Caki2 (cell line): ENCODE data around the gene SMIM33. TPM values are rescaled to one million over a fixed set of nuclear protein-coding genes. Genes with fewer than 3 reads are reported as not detected.
A peak's percentile ranks its signal among the peaks of the same experiment; 100 is the strongest.
"Not testable (repeated sequence)": the region's sequence is repeated elsewhere in the genome, so short reads cannot be mapped to it uniquely, and the experiment has no call there.

ENCODE experiments used
- DNase-seq: peaks from one replicate; pipeline ENCODE4 v3.0.0-alpha.2; 2015; ENCODE audit warnings: low read depth
- in situ Hi-C: cut with HindIII; loops from 2 replicates; pipeline ENCODE4 v1.10.0; 2016; ENCODE audit warnings: low sequenced_read_pairs, low pct_unique_long_range_greater_than_20kb, mixed read lengths
- total RNA-seq: library from RNA; depleted of rRNA; stranded (reverse); fragments of >200 nt; shearing (Covaris generic); gene quantifications from 2 replicates; pipeline ENCODE4 v1.2.3, GENCODE V29; 2014; ENCODE audit warnings: low replicate concordance

The SMIM33 gene
- total RNA-seq, 1 experiment from 2014 or later: not detected

- no peak for DNase-seq
- in situ Hi-C loops: no loop called here
These were observed 5.2 kb downstream of the SMIM33 start for GRCh38 chr5:139475865-139476617.

- in situ Hi-C loops, DNase-seq: not testable (repeated sequence)
These were observed 8.0 kb downstream of the SMIM33 start for GRCh38 chr5:139478657-139479423.

DNA sequence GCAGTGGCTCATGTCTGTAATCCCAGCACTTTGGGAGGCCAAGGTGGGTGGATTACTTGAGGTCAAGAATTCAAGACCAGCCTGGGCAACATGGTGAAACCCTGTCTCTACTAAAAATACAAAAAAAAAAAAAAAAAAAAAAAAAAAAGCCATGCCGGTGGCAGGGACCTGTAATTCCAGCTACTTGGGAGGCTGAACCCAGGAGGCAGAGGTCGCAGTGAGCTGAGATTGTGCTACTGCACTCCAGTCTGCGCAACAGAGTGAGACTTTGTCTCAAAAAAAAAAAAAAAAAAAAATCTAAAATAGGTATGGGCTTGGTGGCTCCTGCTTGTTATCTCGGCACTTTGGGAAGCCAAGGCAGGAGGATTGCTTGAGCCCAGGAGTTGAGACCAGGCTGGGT, 8.9 kb downstream of the SMIM33 start:
- DNase-seq, in situ Hi-C loops: not testable (repeated sequence)

DNA sequence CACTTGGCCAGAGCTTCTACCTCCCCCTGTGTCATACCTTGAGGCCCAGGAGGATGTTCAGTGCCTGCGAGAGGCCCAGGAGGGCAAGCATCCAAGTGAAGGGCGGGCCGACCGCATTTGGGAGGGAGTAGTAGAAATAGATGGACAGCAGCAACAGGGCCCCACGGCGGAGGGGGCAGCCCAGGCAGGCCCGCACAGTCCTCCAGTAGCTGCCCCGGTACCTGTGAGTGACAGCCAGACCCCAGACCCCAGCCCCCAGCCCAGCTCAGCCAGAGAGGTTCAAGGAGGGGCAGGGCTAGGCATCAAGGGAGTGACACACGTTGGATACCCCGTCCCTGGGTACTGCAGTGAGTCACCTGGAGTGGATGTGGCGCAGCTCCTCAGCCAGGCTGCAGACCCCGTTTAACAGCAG, 10.3 kb downstream of the SMIM33 start:
- in situ Hi-C loops: no loop called here
- no peak for DNase-seq

GRCh38 chr5:139481580-139482049, 10.8 kb downstream of the SMIM33 start:
- DNase-seq: no peak
- in situ Hi-C loops: no loop called here

DNA sequence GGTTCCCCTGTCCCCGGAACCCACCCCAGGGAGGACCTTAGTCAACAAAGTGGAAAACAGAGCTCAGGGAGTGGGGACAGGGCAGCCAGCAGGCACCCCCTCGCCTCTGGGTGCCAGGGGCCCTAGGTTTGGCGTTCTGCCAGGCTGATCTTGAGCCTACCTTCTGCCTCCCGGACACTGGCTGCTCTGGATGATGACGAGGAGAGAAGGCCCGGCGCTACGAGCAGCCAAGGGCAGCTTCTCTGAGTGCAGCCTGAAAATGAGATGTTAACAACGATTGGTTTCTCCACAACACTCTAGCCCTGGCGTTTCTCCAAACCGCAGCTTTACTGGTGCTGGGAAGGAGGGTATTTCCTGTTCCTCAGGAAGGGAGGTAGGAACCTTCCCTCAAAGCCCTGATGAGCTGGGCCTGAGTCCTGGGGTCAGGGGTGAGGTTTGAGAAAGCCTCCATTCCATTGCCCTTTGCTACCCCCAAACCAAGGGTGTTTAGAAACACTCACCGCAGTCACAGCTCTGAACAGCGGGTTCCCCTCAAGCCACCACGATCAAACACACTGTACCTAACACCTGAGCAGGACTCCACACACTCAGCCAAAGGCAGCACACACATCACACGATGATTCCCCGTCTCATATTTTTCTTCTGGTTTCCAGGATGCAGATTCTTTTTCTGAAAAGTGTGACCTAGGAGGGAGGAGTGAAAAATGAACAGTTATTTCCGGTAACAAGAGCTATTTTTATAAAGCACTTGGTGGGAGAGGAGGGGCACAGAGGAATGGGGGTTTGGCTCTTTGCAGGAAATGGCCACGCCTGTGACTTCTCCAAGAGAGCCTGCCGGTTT, 11.5 kb downstream of the SMIM33 start, which contains the start of gene STING1:
STING1 (minus strand) TSS at position 709 of the 840 bp plus-strand sequence. CDS start 1,054 bp downstream, outside the sequence.
- peak; percentile 84 for DNase-seq
- in situ Hi-C loops: no loop called here

DNA sequence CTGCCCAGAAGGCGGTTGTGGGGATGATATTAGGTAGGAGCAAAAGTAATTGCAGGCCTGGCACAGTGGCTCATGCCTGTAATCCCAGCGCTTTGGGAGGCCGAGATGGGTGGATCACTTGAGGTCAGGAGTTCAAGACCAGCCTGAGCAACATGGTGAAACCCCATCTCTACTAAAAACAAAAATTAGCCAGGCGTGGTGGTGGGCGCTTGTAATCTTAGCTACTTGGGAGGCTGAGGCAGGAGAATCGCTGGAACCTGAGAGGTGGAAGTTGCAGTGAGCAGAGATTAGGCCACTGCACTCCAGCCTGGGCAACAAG, 12.0 kb downstream of the SMIM33 start:
- in situ Hi-C loops, DNase-seq: not testable (repeated sequence)

DNA sequence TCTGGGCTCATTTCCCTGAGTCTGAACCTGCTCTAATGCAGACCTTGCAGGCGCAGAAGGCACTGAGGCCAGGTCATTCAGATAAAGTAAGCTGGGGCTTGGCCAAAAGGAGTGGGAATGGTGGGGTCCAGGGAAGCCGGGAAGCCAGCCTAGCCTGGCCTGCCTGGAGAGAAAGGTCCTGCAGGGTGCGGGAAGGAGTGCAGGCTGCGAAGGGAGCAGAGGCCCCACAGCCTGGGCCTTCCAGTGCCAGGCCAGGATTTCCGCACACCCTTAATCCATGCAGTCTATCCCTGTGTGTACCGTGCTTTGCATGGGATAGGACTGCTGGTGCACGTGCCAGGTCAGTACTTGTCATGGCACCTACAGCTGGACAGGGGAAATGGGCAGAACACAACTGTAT, 15.4 kb downstream of the SMIM33 start:
- in situ Hi-C loops: no loop called here
- no peak for DNase-seq

- DNase-seq: no peak
- in situ Hi-C loops: no loop called here
These were observed 17.5 kb downstream of the SMIM33 start for GRCh38 chr5:139488260-139488659.

DNA sequence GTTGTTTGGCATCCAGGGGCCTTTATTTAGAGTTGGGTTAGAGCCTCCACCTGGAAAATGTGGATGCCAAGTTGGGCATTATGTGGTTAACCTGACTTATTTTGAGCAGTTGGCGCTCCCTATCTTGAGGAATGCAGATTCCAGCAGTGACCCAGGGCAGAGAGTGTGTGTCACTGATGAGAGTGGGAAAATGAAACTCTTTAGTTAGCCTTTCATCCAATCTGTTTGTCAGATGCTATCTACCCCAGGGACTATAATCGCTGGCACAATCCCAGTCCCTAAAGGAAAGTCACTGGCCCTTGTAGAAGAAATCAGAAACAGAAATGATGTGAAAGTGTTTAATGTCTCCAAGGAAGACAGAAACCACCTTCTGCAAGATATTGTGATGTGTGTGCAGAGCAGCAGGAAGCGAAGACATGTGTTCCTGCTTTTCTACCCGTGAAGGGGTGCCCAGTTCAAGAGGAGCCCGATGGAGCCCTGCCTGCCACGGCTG, 21.9 kb downstream of the SMIM33 start:
- peak; percentile 42 for DNase-seq
- in situ Hi-C loops: no loop called here

GRCh38 chr5:139494256-139494655, 23.5 kb downstream of the SMIM33 start:
- DNase-seq: no peak
- in situ Hi-C loops: no loop called here

- no peak for DNase-seq
- in situ Hi-C loops: no loop called here
These were observed 24.0 kb downstream of the SMIM33 start for GRCh38 chr5:139494832-139495231.

- no peak for DNase-seq
- in situ Hi-C loops: no loop called here
These were observed 25.0 kb downstream of the SMIM33 start for GRCh38 chr5:139495638-139496435.

GRCh38 chr5:139501381-139501780, 30.6 kb downstream of the SMIM33 start:
- DNase-seq: no peak
- in situ Hi-C loops: loop anchor here (25.0 kb wide), 1 partner anchor 89 kb away; the partner anchor contains the start of gene SPATA24

DNA sequence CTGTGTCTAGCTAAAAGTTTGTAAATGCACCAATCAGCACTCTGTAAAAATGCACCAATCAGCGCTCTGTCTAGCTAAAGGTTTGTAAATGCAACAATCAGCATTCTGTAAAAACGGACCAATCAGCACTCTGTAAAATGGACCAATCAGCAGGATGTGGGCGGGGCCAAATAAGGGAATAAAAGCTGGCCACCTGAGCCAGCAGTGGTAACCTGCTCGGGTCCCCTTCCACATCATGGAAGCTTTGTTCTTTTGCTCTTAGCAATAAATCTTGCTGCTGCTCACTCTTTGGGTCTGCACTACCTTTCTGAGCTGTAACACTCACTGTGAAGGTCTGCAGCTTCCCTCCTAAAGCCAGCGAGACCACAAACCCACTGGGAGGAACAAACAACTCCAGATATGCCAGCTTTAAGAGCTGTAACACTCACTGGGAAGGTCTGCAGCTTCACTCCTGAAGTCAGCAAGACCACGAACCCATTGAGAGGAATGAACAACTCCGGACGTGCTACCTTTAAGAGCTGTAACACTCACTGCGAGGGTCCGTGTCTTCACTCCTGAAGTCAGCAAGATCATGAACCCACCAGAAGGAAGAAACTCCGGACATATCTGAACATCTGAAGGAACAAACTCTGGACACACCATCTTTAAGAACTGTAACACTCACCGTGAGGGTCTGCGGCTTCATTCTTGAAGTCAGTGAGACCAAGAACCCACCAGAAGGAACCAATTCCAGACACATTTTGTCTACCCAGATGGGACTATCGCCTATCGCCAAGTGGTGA, 32.4 kb downstream of the SMIM33 start:
- not testable (repeated sequence) for DNase-seq
- in situ Hi-C loops: loop anchor here (25.0 kb wide), 1 partner anchor 91 kb away; the partner anchor contains the start of gene SPATA24

GRCh38 chr5:139503879-139504278, 33.1 kb downstream of the SMIM33 start:
- in situ Hi-C loops: loop anchor here (25.0 kb wide), 1 partner anchor 92 kb away; the partner anchor contains the start of gene SPATA24
- not testable (repeated sequence) for DNase-seq

GRCh38 chr5:139504722-139505121, 33.9 kb downstream of the SMIM33 start:
- in situ Hi-C loops: loop anchor here (25.0 kb wide), 1 partner anchor 92 kb away; the partner anchor contains the start of gene SPATA24
- DNase-seq: not testable (repeated sequence)
